GM19099 (cell line): ENCODE results near the gene COL9A1.

Experiments used
- POLR2A ChIP-seq: IDR thresholded peaks from 3 replicates; pipeline ENCODE4 v1.6.1; 2011; ENCODE audit warnings: low read depth; ENCODE audit not compliant: insufficient read length; ENCODE audit errors: extremely low read depth

COL9A1 gene

GRCh38 chr6:70257768-70258273 is 45.1 kb downstream of the COL9A1 start:
- no peak for TF ChIP-seq POLR2A

- no peak for TF ChIP-seq POLR2A
Observed at GRCh38 chr6:70254784-70255183, 48.1 kb downstream of the COL9A1 start.

DNA sequence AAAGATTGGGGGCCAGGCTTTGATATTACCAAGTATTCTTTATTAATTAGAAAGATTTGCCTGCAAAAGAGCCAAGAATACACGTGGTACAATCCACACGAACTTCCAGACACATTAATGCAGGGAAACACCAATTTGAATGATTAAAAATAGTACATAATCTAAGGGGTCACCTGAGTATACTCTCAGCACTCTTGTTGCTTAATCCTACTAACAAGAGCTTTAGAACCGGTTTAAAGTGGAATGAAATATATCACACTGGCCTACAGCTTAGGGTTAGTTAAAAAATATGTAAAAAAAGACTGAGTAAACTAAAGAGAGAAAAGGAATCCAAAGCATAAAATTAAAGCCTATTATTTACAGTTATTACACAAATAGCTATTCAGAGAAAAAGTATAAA is 49.0 kb downstream of the COL9A1 start:
- no peak for TF ChIP-seq POLR2A

GRCh38 chr6:70252604-70253003 is 50.3 kb downstream of the COL9A1 start:
- TF ChIP-seq POLR2A, result no peak

- TF ChIP-seq POLR2A, result no peak
Observed at GRCh38 chr6:70246118-70246517, 56.8 kb downstream of the COL9A1 start.

DNA sequence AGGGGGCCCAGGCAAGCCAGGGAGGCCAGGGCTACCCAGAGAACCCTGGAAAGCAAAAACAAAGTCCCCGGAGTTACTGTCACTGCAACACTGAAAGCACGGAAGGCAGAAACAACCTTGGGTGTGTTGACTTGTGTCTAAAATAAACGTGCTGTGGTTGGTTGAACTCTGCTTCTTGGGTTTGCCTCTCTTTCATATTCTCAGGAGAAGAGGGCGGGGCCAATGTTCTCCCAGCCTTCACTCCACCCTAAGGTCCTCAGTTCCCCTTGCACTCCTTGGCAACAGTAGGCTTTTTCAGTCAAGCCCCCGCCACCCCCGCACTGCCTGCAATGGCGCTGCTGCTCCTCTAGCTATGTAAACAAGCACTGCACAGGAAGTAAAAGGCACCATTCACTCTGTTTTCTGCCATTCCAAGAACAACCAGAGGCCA is 60.9 kb downstream of the COL9A1 start:
- no peak for TF ChIP-seq POLR2A

DNA sequence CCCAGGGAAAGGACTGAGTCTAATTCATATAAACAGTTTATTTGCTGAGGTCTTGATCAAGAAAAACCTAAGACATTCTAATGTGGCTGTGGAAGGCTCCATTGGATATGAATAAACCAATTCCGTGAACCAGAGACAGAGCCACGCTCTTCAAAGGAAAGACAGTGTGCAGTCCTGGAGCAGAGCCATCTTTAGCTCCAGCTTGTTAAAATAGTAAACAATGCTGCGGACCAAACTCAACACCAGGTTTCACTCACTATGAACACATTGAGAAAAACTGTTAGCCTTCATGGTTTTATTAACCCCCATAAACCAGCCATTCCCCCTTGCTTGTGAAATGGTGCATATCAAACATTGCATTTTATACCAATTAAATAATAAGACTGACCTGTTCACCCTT is 61.9 kb downstream of the COL9A1 start:
- TF ChIP-seq POLR2A, result no peak

GRCh38 chr6:70236343-70236742 is 66.5 kb downstream of the COL9A1 start:
- no peak for TF ChIP-seq POLR2A

DNA sequence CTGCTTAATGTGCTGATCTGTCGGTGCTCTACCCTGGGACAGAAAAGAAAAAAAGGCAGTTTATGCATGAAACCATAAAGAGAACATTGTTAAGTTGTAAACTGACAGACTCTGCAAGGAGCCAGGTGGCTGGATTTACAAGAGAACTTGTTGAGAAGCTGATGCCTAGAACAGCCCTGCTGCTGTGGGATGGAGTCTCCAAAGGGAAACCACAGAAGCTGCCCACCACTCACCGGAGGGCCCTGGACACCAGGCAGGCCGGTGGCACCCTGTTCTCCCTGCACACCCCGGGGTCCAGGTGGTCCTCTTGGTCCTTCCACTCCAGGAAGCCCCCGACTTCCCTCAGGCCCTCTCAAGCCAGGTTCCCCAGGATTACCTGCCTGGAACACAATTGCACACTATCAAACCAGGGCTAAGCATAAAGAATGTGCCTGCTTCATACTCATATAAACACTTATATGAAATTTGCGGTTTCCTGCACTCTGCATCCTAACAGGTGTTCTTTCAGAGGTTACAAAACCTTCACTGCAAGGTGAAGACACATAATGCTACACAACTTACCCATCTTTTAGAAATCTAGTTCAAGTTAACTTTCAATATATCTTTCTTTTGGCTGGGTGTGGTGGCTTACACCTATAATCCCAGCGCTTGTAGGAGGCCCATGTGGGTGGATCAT is 68.2 kb downstream of the COL9A1 start:
- TF ChIP-seq POLR2A, result no peak

DNA sequence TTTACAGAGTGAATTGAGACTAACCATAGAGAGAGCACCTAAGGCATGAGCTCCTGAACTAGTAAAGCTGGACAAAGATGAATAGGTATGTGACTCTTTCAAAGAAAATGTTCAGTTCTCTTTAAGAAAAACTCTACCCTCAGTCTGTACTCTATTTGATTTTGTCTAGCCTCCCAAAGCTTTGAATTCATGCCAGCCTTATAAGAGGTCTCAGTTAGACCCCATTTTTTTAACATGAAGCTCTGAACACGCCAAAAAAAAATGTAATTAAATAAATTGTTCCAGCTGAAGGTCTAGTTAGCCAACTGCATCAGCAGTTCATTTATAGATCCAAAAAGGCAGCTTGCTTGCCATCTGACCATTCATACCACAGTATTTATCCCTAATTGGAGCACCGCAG is 71.6 kb downstream of the COL9A1 start:
- TF ChIP-seq POLR2A, result no peak

GRCh38 chr6:70225055-70225454 is 77.8 kb downstream of the COL9A1 start:
- no peak for TF ChIP-seq POLR2A

DNA sequence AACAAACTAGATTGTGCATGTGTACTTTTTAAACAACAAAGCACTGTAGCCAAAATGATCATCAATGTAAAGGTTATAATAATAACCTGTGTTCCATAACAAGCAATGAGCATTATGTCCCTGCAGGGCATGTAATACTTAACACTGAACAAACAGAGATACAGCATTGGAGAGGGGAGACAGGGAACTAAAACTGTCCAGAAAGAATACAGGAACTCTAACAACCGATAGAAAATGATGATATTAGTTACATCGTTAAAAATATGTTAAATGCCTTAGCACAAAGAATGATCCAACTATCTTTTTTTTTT is 80.5 kb downstream of the COL9A1 start:
- no peak for TF ChIP-seq POLR2A

DNA sequence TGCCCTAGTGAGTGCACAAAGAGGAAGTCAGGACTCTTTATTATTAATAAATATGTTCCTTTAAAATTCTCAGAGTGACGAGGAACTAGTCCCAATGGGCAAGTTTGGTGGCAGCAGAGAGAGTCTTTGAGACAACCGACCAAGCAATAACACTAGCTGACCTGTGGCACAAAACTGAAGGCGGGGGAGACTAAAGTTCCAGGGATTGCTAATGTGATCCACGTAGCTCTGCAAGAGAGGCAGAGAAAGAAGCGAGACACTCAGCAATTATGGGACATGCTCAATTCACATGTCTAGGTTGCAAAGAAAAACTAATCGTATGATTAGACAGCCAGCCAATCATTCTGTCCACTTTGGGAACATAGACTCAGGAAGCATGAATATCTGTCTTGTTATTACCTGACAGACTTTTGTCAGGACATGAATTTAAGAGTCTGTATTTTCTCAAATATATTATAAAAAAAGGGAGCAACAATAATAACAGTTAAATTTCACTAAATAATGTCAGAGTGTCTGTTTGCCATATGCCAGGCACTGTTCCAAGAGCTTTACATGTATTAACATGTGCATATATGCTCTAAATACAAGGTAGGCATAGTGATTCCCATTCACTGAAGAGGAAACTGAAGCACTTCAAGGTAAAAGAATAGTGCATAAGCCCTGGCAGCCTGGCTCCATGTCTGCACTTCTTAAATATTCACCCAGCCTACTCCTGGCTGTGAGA is 81.0 kb downstream of the COL9A1 start:
- TF ChIP-seq POLR2A, result no peak

GRCh38 chr6:70221025-70221714 is 81.7 kb downstream of the COL9A1 start:
- TF ChIP-seq POLR2A, result no peak

GRCh38 chr6:70219943-70220613 is 82.8 kb downstream of the COL9A1 start:
- no peak for TF ChIP-seq POLR2A
